ENCODE results near the gene ALDH4A1.
A peak's percentile ranks its signal among the peaks of the same experiment; 100 is the strongest.

Gene ALDH4A1

DNA sequence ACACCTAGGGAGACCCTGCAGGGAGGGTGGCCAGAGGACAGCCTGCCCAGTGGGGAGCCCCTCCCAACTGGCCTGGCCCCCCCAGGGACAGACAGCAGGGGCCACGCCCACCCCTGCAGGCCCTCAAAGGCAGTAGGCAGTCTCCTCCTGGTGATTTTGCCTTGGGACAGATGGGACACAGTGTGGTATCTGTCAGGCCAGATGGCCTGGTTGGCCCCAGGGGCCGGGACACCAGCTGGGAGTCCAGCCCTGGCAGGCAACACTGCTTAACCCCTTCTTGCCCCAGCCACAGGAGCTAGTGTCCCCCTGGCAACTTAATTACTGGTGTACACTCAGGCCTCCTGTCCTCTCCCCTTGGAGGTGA, 36.3 kb upstream of the ALDH4A1 start:
- DNase-seq, result no peak

DNA sequence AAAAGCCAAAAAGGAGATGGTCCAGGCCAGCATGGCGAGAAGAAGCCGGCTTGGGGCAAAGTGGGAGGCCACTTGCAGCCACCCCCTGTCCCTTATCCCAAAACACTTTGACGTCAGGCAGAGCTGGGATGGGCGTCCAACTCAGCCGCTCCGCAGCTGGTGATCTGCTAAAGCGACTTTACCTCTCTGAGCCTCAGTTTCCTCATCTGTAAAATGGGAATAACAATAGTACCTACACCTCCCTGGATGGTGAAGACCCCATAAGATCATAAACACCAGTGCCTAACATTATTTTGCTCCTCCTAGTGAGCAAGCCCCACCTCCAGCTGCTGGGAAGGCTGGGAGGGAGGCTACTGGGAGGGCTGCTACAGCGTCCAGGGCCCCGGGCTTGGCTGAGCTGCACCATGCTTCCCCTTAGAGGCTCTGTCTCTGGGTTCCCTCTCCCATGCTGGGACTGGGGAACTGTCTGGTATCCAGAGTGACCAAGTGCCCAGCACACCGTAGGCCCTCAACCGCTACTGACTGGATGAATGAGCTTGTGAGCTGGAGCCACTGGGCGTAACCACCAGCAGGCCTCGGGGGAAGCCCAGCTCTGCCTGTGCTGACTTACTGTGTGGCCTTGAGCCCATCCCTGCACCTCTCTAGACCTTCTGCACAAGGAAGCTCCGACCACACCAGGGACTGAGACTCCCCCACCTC, 35.8 kb upstream of the ALDH4A1 start:
- no peak for DNase-seq

DNA sequence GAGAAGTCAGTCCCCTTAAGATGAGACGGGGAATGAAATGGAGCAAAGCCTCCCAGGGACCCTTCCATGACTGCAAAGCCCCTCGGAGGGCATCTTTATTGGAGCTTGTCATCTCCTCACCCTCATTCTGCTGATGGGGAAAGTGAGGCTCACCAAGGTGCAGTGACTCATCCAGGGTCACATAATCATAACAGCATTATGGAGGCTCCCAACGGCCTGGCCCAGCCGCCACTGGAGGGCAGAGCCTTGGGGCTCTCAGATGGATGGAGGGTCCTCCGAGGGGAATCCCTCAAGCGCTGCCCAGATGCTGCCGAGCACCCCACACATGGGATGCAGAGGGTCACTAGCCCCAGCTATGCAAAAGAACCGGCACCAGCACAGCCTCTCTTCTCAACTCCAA, 35.2 kb upstream of the ALDH4A1 start:
- DNase-seq, result no peak

DNA sequence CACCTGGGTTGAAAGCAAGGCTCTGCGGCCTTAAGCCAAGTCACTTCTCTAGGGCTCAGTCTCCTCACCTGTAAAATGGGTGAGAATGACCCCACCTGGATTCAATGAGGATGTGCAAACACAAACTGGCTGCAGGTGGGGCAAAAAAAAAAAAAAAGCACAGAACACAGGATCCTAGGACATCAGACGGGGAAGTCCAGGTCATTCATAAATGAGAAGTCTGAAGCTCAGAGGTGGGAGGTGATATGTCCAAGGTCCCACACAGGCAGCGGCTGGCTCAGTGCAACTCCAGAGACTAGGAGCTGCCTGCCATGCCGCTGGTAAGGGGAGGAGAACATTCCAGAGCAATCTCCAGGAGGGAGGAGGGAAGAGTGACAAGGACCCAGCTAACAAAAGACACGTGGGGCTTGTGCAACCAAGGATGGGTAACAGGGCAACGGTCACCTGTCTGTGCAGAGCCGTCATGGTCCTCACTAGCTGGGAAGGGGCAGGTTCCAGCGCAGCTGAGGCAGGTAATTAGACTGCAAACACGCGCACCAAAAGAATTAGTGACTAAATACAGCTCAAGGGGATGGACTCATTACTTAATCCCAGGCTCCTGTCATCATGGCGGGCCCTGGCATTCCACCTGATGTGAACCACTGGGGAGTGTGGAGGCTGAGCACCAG, 34.6 kb upstream of the ALDH4A1 start:
- no peak for DNase-seq

DNA sequence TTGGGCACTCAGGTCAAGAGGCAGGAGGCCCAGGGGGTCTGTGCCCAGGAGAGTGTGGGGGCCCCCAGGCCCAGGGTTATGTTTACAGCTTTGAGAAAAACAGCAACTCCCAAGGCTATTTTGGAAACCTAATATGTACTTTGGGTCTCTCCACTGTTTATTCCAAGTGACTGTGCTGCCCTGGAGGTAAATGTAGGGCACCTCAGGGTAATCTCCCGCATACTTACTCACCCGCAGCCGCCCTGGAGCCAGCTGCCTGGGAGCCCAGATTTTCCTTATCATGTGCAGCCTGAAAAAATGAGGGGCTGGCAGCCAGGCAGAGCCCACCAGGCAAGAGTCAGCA, 34.1 kb upstream of the ALDH4A1 start:
- no peak for DNase-seq

DNA sequence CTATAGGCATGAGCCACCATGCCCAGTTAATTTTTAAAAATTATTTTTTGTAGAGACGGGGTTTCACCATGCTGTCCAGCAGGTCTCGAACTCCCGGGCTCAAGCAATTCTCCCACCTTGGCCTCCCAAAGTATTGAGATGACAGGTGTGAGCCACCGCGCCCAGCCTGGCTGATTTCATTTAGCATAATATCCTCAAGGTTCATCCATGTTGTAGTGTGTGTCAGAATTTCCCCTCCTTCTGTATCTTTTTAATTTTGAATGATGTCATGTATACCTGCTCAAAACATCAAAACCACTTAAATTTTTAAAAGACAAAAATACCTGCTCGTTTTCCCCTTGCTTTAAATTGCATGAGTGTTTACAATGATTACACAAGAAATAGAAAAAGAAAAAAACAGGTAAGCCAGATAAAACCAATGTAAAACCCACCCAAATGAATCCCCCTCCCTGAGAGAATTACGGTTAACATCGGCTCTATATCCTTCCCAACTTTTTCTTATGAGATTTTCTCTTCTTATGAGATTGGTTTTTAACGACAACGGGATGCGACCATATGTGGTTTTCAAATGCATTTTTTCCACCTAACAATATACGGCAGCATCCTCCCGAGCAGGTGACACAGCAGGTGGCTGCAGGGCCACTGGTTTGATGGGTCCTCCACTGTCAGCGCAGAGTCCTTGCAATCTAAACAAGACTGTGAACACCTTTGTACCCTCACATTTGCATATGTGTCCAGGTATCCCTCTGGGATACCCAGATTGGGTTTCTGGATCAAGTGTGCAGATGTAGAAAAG, 32.0 kb upstream of the ALDH4A1 start:
- DNase-seq, result no peak

DNA sequence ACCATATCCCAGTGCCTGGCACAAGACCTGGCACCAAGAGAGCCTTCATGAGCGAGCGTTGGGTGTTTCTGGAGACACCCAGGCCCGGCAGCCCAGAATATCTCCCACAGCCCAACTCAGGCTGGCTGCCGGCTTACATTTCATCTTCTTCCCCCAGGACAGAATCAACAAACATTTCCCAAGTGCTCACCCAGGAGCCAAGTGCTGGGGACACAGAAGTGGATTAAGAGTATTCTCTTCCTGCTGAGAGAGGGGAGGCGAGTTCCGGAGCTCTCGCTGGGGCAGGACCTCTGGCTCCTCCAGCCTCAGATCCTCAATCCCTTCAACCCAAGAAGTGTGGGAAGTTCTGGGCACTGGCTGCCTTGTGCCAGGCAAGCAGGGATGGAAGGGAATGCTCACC, 30.5 kb upstream of the ALDH4A1 start:
- no peak for DNase-seq

DNA sequence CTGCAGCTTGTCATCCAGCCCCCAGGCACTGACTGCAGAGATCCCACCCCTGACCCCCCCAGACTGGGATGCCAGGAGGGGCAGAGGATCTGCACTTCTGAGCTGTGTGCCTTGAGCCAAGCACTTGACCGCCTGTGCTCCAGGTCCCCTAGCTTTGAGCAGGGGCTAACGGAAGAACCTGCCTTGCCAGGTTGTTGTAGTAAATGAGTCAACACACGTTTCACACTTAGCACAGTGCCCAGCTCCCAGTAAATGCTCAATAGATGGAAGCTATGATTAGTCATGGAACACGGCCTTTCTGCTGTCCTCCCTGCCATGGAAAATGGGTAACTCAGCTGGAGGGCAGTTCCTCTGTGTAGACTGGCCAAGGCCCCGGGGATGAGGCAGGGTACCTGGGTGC, 30.0 kb upstream of the ALDH4A1 start:
- DNase-seq, result no peak

DNA sequence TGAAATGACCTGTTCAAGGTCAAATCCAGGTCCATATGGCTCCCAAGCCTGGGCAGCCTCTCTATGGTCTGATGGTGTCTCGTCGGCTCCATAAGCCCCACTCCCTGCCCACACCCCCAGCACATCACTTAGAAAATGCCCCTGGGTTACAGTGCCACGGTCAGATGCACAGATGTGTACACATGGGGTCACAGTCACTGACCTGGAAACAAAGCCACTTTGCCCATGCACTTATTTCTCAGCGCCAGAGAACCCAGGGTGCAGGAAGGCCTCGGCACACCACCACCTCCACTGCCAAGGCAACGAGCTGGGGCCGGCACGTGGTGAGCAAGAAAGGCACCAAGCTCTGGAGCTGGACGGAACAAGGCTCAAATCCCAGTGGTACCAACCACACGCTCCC, 29.4 kb upstream of the ALDH4A1 start:
- no peak for DNase-seq

DNA sequence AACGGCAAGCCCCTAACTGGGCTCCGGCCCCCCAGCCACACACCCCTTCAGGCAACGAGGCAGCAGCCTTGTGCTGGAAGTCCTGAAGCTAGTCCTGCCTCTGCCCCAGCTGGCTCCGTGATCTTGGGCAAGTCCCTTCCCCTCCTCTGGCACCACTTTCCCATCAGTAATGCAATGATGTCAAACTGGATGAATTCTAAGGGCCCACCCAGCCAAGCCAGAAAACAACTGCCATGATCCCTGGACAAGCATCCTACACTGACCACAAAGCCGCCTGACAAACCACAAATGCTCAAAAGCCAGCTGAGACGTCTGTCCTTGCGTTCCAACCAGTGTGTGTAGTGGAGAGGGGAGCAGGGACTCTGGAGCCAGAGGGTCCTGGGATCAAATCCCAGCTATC, 27.3 kb upstream of the ALDH4A1 start:
- DNase-seq, result no peak

DNA sequence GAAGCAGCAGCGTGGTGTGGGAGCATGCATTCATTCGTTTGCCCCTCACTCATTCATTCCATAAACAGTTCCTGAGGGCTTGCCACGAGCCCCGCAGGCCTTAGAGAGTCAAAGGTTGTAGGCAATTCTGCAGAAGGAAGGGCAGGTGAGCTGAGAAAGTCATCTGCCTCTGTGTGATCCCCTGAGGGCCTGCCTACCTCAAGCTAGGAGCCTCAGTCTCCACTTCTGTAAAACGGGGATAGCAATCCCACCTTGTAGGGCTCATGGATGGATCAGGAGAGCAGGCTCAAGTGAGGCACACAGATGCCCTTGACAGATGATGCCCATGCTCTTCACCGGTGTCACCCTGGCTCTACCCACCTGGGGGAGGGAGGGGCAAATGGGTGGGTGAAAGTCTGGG, 26.6 kb upstream of the ALDH4A1 start:
- DNase-seq, result no peak

DNA sequence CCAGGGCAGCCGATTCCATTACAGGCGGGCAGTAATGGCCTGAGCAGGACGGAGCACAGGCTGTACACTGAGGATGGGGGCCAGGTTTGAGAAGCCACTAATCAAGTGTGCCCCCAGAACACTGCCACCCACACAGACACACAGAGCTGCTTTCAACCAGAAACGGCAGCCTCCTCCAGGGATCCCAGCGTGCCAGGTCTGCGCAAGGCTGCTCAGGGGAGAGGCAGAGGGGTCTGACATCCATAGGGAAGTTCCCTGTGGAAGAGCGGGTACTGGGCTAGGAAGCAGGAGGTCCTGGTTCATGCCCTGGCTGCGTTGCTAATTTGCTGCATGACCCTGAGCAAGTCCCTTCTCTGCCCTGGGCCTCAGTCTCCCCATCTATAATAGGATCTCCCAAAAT, 26.1 kb upstream of the ALDH4A1 start:
- no peak for DNase-seq

DNA sequence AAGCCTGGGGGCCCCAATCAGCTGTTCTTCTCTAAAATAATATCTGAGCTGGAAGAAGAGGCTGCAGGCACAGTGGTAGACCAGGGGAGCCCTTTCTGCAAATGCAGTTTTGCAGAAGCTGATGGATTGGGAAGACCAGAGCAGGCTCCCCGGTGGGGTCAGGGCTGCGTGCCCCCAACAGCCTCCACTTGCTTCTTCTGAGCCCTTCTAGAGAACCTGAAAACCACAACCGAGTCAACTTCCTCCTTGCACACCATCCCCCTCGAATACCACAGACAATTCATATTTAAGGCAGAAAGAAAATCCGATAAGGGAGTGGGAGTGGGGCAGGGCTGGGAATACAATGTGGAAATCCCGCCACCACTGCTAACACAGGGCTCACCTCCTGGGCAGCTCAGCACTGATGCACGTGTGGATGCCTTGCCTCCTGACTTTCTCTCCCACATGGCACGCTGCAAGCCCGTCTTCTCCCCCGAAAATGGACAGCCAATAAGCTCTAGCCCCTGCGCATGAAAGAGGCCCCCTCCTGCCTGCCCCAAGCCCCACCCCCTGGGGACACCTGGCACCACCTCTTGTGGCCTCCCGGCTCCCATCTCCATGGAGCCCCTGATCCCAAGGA, 25.4 kb upstream of the ALDH4A1 start:
- peak; percentile 40 to 60 for DNase-seq

DNA sequence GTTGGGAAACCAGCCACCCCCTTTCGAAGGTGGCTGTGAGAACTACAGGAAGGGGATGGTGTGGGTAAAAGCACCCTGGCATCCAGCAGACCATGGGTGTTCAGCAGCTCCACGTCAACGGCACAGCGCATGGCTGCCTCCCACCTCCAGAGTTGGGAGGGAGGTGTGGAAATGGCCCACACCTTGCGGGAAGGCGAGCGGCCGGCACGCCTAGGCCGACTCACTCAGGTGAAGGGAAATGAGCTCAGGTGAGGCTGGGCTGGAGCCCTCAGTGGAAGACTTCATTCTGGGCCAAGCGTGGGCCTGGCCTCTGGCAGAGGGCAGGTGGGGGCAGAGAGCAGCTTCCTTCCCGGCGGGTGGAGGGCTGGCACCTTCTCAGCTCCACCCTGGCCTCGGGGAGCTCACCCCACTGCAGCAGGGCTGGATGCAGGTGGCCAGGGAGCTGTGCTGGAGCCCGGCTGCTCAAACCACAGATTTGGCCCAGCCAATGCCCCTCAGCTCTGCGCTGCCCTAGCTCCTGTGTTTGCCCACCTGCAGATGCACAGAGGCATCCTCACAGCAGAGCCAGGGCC, 24.8 kb upstream of the ALDH4A1 start:
- DNase-seq, result peak in 1 of 2 experiments; percentile 46

DNA sequence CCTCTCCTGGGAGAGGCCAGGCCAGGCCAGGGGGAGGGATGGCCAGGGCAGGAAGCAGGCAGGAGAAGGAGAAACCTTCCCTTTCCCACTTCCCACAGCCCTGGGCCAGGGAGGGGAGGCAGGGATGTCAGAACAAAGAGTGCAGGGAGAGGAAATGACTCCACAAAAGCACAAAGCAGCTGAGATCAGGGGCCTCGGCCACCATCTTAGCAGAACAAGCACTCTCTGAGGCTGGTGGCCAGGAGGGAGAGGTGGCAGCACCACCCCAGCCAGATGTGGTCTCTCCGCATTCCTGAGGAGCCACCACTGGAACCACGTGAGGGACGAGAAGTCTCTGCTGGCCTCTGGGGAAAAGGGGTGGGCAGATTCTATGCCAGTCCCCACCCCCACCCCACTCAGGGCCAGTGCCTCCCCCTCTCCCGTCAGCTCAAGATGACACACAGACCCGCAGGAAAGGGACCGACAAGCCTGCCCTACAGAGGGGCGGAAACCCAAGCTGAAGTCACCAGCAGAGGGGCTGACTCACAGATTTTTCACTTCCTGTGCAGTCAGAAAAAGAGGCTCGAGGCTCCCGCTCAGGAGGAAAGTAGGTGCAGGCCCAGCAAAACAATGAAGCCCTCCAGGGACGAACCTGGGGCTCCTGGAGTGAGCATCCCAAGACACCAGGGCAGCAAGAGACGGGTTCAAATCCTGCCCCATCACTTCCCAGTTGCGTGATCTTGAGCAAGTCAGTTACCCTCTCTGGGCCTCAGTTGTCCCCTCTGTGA, 24.1 kb upstream of the ALDH4A1 start:
- DNase-seq, result peak; percentile 84 to 90

DNA sequence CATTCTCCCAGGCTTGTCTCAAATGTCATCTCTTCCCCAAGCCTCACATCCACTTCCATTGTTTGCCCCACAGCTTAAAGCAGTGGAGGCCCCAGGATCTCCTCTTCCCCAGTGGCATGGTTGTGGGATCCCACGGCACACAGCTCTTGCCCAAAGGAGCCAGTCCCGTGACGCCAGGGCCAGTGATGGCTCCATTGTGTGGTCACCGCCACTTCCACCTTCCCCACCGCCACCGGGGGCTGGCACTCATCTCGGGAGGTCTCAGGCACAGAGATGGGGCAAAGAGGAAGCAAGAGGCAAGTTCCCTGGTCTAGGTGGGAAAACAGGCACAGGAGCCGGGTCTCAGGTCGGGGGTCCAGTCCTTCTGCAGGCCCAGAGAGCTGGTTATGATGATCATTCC, 22.9 kb upstream of the ALDH4A1 start:
- no peak for DNase-seq

DNA sequence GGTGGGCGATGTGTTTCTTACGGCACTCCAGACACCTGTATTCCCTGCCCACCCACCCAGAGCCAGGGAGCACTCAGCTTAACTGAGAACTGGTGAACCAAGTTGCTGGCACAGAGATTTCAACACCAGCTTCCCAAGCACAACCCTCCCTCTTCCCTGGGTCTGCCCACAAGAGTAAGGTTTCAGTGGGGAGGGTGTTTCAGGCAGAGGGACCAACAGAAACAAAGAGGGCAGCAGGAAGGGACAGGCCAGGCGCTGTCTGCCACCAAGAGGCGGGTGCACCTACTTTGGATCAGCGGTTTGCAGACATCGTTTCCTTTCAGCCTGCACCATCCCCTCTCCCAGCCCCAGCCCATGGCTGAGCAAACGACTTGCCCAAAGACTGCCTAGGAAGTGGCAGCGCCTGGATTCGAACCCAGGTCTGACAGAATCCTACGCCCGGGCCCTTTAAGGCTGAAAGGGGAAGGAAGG, 21.9 kb upstream of the ALDH4A1 start:
- DNase-seq, result no peak

DNA sequence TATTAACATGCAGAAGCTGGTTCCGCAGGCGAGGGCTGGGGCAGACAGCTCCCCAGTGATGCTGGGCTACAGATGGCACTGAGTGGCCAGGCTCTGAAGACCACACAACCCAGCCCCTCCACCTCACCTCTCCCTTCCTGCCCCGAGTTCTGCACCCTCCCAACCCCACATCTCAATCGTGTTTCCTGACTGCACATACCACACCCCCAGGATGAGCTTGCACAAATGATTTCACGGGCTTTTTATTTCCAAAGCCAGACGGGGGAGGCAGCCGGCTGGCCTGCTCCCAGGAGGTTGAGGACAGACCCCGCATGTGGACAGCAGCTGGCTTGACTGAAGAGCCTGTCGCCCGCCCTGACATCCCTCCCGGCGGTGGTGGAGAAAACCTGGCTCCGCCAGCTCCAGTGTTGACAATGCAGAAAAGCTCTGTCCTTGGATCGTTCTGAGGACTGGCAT, 21.4 kb upstream of the ALDH4A1 start:
- DNase-seq, result no peak

DNA sequence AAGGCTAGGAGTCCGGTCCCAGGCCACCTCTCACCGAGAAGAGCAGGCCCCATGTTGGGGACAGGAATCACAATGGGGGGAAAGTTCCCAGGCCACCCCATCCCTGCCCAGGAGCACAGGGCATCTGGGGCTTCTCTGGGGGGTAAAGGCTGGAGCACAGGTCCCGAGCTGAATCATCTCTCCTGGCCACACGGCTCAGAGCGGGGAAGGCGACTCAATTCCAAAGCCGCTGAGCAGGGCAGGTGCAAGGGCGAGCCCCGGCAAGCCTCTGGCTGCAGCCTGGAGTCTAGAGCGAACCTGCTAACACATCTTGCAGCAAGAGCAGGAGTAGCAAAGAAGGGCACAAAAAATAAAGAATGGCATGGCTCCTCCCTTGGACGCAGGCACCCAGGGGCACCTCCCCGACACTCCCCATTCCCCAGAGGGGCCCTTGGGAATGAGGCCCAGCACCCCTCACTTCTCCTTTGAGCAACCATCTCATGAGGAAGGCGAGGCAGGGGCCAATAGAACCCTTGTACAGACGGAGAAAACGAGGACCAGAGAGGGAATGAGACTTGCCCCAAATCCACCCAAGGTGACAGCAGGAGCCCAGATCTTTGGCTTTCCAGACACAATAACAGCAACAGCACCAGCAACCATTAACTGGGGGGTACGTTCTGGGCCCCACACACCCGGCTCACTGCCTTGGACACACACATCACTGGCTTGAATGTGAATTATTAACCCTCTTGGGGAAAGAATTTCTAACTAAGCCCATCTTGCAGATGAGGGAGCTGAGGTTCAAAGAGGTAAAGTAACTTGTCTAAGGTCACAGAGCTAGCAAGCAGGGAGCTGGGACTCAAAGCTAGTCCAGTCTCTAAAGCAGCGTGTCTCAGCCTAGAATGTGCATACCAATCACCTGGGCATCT, 20.7 kb upstream of the ALDH4A1 start:
- no peak for DNase-seq

DNA sequence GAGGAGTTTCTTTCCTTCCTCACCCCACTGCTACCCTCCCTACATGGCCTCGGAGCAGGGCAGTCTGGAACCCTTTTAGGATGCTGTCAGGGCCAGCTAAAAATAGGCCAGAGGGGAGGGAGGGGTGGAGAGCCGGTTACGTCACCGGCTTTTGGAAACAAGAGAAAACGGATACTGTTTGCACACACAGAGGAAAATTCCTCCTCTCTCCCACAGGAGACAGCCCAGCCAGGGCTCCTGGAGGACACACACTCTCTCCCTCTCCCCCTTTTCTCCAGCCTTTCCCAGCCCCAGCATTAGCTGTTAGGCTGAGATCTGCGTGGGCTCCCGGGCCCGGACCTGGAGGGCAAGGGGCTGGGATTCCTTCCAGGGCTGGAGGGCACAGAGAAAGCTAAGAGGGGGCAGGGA, 20.0 kb upstream of the ALDH4A1 start:
- DNase-seq, result no peak

DNA sequence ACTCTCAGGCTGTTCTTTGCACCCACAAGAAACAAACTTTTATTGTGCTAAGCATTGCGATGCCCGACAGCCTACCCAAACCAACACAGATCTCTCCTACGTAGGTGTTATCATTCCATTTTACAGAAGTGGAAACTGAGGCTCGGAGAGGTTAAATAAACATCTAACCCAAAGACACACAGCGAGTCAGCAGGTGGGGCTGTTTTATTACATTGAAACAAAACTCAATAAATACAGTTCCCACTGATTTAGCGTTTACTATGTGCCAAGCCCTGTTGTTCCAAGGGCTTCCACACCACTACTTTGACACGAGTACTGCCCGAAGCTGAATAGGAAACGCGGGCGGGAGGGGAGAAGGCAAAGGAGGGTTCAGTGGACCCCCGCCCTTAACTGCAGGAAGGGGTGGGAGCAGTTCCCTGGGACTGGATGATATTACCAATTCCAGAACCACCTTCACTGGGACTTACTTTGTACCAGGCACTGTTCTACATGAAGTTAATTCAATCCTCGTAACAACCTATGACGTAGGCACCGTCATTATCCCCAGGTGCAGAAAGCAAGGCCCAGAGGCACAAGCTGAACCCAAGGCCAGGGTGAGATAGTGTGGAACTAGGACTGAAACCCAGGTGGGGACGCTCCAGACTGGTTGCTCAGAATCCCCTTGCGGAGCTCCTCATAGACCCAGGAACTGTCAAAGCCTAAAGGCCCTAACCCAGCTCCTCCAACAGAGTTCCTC, 19.3 kb upstream of the ALDH4A1 start:
- no peak for DNase-seq

All from activated CD4-positive, alpha-beta T cell treated with anti-CD3 and anti-CD28 coated beads, Interleukin-2, amount 50 U/mL, for 48 hours (primary cell).